ENCODE data around the gene EEFSEC.

EEFSEC gene

DNA sequence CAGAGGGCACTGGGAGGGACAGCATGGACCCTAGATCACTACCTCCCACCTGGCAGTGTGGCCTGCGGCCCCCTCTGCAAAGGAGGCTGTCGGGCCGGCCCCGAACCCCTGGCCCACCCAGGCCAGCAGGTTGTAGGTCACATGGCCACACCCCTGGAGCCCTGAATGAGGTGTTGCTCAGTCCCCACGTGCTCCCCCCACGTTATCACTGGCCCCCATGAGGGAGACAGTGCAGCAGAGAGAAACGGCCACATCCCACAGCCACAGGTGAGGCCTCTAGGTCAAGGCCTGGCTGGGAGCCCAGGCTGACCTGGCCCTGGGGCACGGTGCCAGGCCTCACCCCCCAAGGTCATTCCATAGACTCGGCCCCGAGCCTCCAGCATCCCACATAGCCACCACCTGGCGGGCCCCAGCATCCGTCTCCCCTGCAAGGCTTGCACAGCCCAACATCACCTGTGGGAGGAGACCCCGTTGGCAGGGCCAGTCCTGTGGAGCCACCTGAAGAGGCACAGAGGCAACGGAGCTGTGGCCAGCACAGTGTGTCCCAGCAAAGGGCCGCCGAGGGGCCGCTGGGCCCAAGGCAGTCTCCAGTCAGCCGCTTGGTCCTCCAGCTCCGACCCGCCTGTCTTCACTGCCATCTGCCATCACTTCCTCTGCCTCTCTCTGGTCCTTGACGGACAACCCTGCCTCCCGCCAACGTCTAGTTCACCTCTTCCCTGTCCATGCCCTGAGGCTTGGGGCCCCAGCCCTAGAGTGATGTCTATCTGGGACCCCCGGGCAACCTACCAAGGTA, 260.3 kb downstream of the EEFSEC start:
- no peak for DNase-seq

DNA sequence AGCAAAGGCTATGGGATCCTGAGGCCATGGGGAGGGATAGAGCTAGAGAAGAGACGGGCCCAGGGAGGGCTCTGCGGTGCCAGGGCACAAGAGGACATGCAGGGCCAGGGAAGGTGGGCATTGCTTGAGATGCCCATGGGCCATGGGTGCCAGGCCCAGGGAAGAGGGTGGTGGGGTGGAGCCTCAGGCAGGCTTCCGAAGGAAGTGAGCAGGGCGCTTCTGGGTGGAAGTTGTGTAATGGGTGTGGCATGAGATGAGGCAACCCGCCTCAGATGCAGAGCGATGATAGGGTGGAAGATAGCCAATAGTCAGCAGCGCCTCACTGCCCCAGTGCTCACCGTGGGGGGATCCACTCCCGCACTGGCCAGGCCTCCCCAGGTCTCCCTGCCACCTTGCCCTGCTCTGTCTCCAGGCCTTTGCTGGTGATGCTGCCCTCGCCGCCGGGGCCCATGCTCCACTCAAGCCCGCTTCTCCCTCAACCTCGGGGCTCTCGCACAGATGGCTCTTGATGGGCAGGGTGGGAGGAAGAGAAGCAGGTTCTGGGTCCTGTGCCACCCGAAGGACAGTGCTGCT, 262.0 kb downstream of the EEFSEC start:
- no peak for DNase-seq

DNA sequence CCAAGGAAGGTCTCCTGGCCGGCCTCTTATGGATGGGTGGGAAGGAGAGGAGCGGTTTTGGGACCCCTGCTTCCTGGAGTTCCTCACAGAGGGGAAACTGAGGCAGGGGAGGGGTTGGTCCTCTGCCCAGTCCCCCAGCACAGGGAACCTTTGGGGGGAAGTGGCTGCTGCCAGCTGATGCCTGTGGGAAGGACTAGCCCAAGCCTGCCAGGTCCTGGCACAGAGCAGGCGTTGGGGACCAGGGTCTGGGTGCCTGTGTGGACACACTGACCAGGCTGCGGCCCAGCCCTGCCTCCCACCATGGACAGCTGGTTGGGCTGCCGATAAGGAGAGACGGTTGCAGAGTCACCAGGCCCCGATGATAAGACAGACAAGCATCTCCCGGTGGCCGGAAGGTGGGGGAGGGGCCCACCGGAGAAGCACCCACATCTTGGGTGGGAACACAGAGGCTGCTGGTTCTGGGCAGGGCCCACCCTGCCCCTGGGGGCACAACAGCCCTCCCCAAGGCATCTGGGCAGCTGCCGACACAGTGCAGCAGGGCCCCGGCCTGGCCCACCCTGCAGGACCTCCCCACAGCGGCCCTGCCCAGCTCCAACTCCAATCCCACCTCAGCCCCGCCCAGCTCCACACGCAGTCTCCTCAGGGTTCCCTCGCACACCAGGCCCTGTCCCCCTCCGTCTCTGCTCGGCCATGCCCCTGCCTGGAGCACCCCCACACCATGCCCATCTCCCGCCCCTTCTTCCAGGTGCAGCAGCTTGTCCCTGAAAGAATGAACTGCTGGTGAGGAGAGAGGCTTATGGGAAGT, 262.7 kb downstream of the EEFSEC start:
- DNase-seq, result no peak

DNA sequence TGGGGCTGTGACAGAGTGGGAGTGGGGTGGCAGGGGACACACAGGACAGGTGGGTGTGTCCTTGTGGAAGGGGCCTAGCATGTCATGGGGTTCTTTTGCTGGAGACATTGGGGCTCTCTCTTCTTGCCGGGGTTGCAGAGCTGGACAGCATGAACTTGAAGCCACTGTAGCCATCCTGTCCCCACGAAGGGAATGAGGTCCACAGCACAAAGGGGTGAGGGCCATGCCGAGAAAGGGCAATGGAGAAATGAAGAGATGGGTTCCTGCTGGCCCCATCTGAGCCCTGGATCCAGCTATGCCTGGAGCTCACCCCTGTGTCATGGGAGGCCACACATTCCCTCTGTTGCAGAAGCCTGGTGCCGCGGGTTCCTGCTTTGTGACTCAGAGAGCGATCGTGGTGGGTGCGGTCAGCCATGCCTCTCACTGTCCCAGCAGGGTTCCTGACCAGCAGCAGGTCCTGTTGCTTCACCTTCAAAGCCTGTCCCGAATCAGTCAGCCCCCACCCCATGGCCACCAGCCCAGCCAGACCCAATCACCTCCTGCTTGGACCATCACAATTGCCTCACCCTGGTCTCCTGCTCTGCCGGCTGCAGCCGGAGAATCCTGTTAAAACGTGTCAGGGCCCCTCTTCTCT, 263.4 kb downstream of the EEFSEC start:
- no peak for DNase-seq

DNA sequence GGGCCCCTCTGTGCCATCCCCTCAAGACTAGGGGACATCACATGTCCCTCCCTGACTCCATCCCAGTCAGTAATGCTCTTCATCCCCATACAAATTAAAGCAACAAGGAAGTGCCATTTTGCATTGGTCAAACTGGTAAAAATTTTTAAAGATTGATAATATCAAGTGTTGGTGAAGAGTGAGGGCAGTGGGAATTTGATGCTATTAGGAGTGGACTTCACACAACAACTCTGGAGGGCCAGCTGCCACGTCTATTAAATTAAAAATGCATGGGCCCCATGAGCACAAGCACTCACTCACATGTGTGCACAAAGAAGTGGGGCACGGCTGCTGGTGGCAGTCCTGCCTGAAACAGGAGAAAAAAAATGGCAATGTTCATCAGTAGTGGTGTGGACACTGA, 265.6 kb downstream of the EEFSEC start:
- no peak for DNase-seq

DNA sequence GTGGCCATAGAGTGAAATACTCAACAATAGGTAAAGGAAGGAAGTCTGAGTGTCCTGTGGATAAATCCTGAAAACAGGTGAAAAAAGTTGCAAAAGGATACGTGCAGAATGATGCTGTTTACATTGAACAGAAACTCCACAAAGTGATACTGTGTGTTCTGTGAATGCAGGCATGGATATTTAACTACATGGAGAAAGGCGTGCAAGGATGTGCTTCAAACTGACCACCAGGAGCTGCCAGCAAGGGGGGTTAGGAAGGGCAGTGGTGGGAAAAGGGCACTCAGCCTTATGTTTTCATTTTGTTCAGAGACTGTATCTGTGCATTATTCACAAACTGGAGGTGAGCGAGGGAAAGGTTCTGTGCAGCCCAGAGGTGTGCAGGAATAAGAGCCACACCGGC, 266.0 kb downstream of the EEFSEC start:
- DNase-seq, result no peak

DNA sequence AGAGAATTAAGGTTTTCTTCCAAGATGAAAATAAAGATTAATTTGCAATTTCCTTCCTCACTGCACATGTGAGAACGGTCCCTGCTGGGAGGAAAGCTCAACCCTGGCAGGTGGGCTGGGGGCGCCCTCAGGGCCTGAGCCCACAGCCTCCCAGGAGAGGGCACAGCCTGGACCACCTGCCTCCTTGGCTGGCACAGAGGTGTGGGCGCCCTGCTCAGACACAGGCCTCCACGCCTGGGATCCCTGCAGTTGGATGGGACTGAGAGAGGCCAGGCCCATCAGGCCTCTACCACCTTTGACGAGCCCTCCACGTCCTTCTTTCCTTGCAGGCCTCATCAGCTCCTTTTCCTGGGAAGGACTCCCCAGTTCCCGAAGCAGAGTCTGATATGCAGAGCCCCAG, 267.0 kb downstream of the EEFSEC start:
- DNase-seq, result no peak

DNA sequence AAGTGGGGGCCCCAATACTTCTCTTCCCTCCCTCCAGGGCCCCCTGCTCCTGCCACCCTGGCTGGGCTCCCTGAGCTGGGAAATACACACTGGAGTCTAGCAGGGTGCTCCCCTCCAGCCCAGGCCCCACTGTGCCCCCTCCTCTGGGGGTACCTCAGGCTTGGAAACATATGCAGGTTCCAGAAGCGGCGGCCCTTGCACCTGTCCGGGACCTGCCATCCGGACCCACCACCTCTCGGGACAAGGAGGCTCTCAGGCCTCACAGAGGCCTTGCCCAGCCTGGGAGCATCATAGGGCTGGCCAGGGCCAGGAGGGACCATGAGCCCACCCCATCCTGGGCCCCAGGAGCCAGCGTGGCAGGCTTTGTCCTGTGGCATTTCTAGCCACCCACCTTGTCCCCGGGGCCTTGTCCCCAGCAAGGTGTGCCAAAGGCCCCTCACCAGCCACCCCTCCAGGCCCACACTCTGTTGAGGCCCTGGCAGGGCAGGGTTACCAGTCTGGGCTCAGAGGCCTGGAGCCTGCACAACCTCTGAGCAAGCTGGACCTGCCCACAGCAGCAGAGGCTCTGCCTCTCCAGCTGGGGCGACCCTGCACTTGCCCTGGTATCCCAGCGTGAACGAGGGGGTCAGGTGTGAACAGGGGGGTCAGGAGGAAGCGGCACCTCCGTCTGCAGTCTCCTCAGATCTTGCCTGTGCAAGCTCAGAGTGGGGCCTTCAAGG, 267.6 kb downstream of the EEFSEC start:
- no peak for DNase-seq

DNA sequence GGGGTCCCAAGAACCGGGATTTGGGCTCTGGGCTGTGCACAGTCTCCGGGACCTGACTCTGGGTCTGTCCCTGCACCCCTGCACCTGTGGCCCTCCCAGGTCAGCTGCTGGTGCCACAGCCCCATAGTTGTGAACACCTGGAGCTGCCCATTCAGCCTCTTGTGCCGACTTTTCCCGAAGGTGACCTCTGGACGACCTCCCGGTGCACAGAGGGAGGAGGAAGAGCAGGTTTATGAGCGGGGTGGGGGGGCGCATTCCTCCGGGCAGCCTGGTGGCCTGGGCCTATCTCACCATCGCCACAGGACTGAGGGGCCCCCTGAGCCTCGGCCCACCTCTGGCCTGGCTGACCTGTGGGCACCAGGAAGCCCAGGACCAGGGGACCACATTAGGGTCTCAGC, 268.2 kb downstream of the EEFSEC start:
- DNase-seq, result no peak

DNA sequence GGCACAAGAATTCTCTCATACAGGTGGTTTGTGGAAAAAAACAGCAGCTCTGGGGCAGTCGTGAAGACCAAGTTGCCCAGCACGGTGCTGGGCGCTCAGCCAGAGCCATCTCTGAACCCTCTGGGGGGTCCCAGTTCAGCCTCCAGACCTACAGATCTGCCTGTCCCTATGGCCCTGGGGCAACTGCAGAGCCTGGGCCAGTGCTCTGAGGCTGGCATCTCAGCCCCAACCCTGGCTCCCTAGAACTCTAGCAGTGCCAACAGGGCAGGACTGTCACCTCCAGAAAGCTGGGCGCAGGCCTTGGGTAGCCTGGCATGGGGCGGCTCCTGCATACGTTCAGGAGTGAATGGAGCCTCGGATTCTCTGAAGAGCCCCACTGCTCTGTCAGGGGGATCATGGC, 268.7 kb downstream of the EEFSEC start:
- DNase-seq, result no peak

DNA sequence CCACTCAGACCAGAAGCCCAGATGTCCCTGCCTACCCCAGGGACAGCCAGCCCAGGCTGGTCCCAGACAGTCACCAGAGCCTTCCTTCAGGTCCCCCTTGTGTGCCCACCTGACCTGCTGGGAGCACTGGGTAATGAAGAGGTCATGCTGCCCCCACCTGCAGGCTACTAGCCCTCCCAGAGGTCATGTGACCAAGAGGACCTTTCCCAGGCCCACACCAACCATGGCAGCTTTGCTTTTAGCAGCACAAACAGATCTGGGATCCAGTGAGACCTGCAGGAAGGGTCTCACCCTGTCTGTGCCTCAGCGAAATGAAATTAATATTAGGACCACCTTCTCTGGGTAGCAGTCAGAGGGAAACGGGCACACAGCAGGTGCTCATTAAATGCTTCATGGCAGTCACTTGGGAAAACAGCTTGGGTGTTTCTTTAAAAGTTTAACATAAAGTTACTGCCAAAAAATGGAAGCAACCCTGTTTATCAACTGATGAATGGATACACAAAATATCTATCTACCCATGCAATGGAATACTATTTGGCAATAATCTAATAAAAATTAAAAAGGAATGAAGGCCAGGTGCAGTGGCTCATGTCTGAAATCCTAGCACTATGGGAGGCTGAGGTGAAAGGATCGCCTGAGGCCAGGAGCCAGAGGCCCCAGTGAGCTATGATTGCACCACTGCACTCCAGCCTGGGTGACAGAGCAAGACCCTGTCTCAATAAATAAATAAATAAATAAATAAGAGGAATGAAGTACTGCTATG, 269.7 kb downstream of the EEFSEC start:
- DNase-seq, result no peak

DNA sequence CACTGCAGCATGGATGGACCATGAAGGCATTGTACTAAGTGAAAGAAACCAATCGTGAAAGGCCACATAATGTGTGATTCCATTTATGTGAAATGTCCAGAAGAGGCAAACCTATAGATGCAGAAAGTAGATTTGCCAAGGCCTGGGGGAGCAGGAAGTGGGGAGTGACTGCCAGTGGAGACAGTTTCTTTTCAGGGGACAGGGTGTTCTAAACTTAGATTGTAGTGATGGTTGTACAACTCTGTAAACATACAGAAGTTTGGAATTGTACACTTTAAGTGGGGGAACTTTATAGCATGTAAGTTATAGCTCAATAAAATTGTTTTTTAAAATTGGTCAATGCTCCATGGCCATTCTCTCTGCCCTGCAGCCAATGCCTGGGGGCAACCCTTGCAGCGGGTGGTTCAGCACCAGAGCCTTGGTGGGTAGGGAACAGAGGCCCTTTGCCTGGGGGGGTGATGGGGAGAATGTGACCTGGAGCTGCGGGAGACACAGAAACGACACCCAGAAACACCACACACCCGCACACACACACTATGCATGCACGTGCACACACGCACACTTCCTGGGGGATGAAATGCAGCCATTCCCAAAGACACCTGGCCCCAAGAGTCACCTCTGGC, 270.4 kb downstream of the EEFSEC start:
- DNase-seq, result no peak

DNA sequence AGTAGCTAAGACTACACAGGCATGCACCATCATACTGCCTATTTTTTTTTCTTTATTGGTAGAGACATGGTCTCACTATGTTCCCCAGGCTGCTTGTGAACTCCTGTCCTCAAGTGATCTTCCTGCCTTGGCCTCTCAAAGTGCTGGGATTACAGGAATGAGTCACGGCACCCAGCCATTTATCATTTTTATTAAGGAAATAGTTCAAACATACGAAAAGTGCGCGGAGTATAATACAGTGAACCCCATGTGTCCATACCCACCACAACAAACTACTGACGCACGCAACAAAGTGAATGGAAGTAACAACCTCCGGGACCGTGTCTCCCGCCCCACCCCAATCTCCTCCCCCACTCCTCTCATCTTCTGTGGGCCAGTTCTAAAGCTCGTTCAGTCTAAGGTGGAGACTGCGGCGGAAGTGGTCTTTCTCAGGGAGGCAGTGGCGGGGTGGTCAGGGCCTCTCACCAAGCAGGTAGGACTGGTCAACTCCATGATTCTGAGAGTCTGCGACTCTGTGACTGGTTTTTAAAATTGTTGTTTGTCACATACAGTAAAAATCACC, 271.3 kb downstream of the EEFSEC start:
- no peak for DNase-seq

DNA sequence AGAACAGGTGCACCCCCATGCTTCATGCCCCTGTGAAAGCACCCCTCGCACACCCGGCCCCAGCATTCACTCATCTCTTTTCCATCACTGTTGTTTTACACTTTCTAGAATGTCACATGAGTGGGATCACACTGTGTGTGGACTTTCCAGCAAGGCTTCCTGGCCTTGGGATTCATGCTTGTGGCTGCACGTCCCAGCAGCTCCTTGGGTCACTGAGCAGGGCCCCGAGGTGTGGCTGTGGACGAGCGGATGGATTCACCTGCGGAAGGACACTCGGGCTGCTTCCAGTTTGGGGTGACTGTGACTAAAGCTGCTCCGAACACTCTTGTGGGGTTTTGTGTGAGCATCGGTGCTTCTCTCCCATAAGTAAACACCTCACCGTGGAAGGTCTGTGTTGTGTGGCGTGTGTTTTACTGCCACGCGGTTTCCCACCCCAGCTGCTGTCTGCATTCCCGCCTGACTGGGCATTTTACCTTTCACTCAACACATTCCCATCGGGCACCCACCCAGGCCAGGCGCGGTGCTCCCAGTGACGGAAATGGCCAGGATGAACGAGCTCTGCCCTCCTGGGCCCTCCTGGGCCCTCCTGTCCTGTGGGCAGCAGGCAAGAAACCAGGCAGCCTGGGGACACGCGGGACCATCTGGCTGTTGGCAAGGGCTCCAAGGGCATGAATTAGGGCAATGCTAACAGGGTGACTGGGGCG, 272.0 kb downstream of the EEFSEC start:
- peak in 1 of 14 donors; percentile 33 for DNase-seq

DNA sequence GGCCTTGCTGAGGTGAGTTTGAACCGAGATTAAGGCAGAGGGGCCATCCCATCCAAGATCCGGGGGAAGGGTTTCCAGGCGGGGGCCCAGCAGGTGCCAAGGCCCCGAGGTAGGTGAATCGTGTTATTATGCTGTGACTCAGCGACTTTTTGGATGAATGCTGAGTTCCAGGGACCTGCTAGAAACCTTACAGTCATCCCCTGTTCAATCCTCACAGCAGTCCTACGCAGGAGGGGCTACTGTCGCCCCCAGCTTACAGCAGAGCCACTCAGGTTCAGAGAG, 272.5 kb downstream of the EEFSEC start:
- DNase-seq, result no peak

DNA sequence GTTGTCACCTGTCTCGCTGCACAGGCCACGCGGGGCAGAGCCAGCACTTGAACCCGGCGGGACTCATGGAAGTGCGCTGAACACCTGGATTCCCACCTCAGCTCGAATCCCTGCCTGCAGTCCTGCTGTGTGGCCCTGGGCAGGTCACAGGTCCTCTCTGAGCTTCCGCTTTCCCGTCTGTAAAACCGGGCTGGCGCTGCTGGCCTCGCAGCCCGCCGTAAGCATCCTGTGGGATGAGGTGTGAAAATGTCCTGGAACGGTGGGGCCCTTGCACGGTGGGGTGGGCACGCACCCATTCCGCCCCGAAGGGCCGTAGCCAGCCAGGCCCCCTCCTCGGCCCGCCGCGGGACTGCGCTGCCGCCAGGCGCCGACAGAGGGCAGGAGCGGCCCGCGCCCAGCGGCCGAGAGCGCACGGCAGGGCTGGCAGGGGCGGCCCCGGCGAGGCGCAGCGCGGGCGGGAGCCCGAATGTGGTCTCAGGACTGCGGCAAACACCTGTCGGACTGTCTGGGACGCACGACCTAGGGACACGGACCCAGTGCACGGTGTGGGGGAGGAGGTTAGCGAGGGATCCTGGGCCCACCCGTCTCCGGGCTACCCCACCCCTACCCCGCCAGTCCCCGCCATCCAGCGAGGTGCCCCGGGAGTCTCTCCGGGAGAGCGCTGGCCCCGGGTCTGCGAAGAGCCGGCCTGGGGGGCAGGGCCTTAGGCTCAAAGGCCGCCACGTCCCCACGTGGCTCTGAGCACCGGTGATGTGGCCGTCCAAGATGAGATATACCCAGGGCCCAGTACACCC, 273.0 kb downstream of the EEFSEC start:
- peak in 2 of 14 donors; percentile 16 to 55 for DNase-seq

DNA sequence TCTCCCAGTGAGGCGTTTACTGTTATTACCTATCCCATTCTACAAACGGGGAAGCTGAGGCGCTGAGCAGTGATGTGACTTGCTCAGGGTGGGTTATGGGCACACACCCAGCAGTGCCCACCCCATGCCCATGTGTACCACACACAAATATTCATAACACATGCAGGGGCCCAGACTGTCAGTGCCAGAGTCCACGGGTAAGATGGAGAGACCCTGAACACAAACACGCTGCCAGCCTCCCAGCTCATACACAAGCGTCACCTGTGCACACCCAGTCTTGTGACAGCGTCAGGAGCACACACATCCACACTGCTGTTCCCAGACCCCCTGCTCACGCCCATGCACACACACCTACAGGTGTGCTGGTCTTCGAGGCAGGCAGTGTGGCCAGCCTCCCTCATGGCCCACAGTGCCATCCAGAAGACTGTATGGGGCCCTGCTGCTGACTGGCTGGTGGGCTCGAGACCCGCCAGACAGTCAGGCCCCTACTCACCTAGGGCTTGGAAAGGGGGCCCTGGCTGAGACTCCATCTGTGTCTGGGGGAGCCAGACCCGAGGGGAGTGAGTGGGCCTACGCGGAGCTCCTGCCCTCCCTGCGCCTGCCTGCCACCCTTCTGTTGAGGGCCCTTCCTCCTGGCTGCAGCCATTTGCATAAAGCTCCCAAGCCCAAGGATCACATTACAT, 274.0 kb downstream of the EEFSEC start:
- DNase-seq, result no peak

DNA sequence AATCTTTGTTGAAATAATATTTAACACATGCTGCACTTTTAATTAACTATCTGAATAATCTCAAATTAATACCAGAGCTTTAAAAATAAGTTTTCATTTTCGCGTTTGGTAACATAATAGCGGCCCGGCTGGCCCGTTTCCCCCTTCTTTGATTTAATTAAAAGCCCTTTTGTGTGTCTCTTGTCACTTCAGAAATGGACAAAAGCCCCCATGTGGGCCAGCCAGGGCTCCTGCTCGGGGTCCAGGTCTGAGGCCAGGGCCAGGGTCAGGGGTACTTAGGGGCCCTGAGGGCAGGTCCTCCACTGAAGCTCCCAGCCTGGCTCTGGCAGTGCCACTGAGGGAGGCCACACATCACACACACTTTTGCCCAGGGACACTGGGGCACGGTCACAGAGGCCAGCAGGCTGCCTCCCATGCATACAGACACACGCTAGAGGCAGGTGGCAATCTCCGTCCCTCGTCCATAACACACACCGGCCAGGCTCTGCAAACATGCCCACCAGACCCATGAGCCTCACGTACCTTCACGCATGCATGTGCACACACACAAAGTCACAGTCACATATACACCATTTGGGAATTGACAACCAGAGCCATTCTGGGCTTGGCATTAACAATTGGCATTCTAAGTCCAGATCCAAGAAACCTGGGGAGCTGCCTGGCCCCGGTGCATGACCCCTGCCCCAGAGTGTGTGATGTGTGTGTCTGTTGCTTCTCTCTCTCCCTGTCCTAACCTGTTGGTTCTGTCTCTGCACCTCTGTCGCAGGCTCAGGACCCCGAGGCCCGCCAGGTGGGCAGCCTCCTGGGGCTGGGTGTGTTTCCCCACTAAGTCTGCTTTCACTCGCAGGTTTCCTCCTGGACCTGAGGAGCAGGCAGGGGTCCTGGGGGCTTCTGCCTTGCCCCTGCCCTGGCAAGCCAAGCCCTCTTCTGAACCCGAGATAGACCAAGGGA, 274.9 kb downstream of the EEFSEC start:
- DNase-seq, result no peak

Data from C1 segment of cervical spinal cord (tissue), 14 donors.